Mesodermal cell (in vitro differentiated cells): ENCODE results near the gene DNAAF1.

Experiments used
- H3K27ac ChIP-seq: 2 replicates; pipeline ENCODE4 v1.7.0; 2013; ENCODE audit warnings: mild to moderate bottlenecking, low read depth, low read length, moderate library complexity; ENCODE audit not compliant: severe bottlenecking
- H3K36me3 ChIP-seq: 2 replicates; pipeline ENCODE4 v1.7.1; 2013; ENCODE audit warnings: mild to moderate bottlenecking, low read length, moderate library complexity; ENCODE audit not compliant: control insufficient read depth, insufficient read depth
- H3K4me1 ChIP-seq: one replicate; pipeline ENCODE4 v1.7.1; 2013; ENCODE audit warnings: mild to moderate bottlenecking, low read length; ENCODE audit not compliant: insufficient read depth, control insufficient read depth, poor library complexity, severe bottlenecking
- H3K4me3 ChIP-seq: 2 replicates; pipeline ENCODE4 v1.7.0; 2013; ENCODE audit warnings: low read length, control low read depth, mild to moderate bottlenecking; ENCODE audit not compliant: insufficient read depth, poor library complexity, severe bottlenecking; ENCODE audit errors: extremely low read depth
- H3K9me3 ChIP-seq: 2 replicates; pipeline ENCODE4 v1.7.1; 2013; ENCODE audit warnings: mild to moderate bottlenecking, low read length, moderate library complexity; ENCODE audit not compliant: control insufficient read depth
- WGBS, 2 experiments: methylation state at CpG; one replicate each; pipeline ENCODE4 v1.1.5; 2013; ENCODE audit warnings: missing lambda C conversion rate in 2 of 2; ENCODE audit not compliant: insufficient coverage in 2 of 2; 5-methylcytosine and 5-hydroxymethylcytosine counted together

DNAAF1 gene

GRCh38 chr16:84124257-84125073, 20.6 kb upstream of the DNAAF1 start:
- Histone ChIP-seq H3K9me3 (no peaks in the 10 kb centered on the region), H3K36me3 (peaks cover 42% of the 10 kb centered on the region), H3K4me1 (no peaks in the 10 kb centered on the region), H3K4me3 (no peak overlapping the region), H3K27ac (no peak overlapping the region)
- WGBS, 2 experiments = 95 to 98% methylated on average over 5 to 6 of the region's 7 CpGs

- peaks cover 2% of the 10 kb centered on the region for H3K4me1 ChIP-seq
- no peak overlapping the region for H3K4me3 ChIP-seq
- H3K36me3 ChIP-seq = peaks cover 38% of the 10 kb centered on the region
- 85 to 96% methylated on average over 5 of the region's 5 CpGs for WGBS, 2 experiments
- no peaks in the 10 kb centered on the region for H3K9me3 ChIP-seq
- no peak overlapping the region for H3K27ac ChIP-seq
Observed at GRCh38 chr16:84131117-84131516, 14.0 kb upstream of the DNAAF1 start.

- WGBS, 2 experiments = 88% methylated on average over 3 of the region's 7 CpGs
Observed at GRCh38 chr16:84132527-84133285, 12.4 kb upstream of the DNAAF1 start.

GRCh38 chr16:84136331-84137125, 8.6 kb upstream of the DNAAF1 start:
- H3K36me3 ChIP-seq = peaks cover 7% of the 10 kb centered on the region
- 95 to 97% methylated on average over 6 to 7 of the region's 11 CpGs for WGBS, 2 experiments
- H3K27ac ChIP-seq = no peak overlapping the region
- peaks cover 25% of the 10 kb centered on the region for H3K4me1 ChIP-seq
- no peak overlapping the region for H3K4me3 ChIP-seq
- H3K9me3 ChIP-seq = no peaks in the 10 kb centered on the region

More at GRCh38 chr16:84132527-84133285, 12.4 kb upstream of the DNAAF1 start:
- no peak overlapping the region for H3K4me3 ChIP-seq
- H3K36me3 ChIP-seq = peaks cover 27% of the 10 kb centered on the region
- peaks cover 8% of the 10 kb centered on the region for H3K4me1 ChIP-seq
- no peak overlapping the region for H3K27ac ChIP-seq
- H3K9me3 ChIP-seq = no peaks in the 10 kb centered on the region

- Histone ChIP-seq H3K36me3 (peaks cover 8% of the 10 kb centered on the region), H3K4me3 (no peak overlapping the region), H3K27ac (no peak overlapping the region), H3K9me3 (no peaks in the 10 kb centered on the region), H3K4me1 (peaks cover 25% of the 10 kb centered on the region)
- 89 to 93% methylated on average over 7 of the region's 8 CpGs for WGBS, 2 experiments
Observed at GRCh38 chr16:84137287-84137686, 7.8 kb upstream of the DNAAF1 start.

- 83 to 90% methylated on average over 2 to 6 of the region's 7 CpGs for WGBS, 2 experiments
- H3K4me3 ChIP-seq = no peak overlapping the region
- H3K9me3 ChIP-seq = no peaks in the 10 kb centered on the region
- peaks cover 10% of the 10 kb centered on the region for H3K36me3 ChIP-seq
- peaks cover 25% of the 10 kb centered on the region for H3K4me1 ChIP-seq
- no peak overlapping the region for H3K27ac ChIP-seq
Observed at GRCh38 chr16:84137769-84138357, 7.2 kb upstream of the DNAAF1 start.

- Histone ChIP-seq H3K36me3 (peaks cover 12% of the 10 kb centered on the region), H3K4me3 (no peak overlapping the region), H3K4me1 (peaks cover 25% of the 10 kb centered on the region), H3K9me3 (no peaks in the 10 kb centered on the region), H3K27ac (peak overlapping the region; percentile 59)
- 43% methylated on average over 1 of the region's 2 CpGs for WGBS, 2 experiments
Observed at GRCh38 chr16:84138500-84138823, 6.6 kb upstream of the DNAAF1 start.

- Histone ChIP-seq H3K27ac (peak overlapping the region; percentile 59), H3K36me3 (peaks cover 9% of the 10 kb centered on the region), H3K4me1 (peaks cover 25% of the 10 kb centered on the region), H3K9me3 (no peaks in the 10 kb centered on the region), H3K4me3 (no peak overlapping the region)
- 54 to 61% methylated on average over 13 to 14 of the region's 14 CpGs for WGBS, 2 experiments
Observed at GRCh38 chr16:84138824-84139627, 6.1 kb upstream of the DNAAF1 start.

GRCh38 chr16:84139628-84140258, 5.4 kb upstream of the DNAAF1 start:
- WGBS, 2 experiments = 87 to 95% methylated on average over 5 of the region's 6 CpGs
- H3K4me1 ChIP-seq = peaks cover 25% of the 10 kb centered on the region
- H3K36me3 ChIP-seq = peaks cover 7% of the 10 kb centered on the region
- H3K4me3 ChIP-seq = no peak overlapping the region
- H3K27ac ChIP-seq = peak overlapping the region; percentile 16
- no peaks in the 10 kb centered on the region for H3K9me3 ChIP-seq
